Activated CD8-positive, alpha-beta memory T cell treated with anti-CD3 and anti-CD28 coated beads, Interleukin-2, amount 50 U/mL, for 1 hour (primary cell): ENCODE measurements around the gene ZGPAT.

Source experiments
- DNase-seq: peaks from one replicate; pipeline ENCODE4 v3.0.0-alpha.2; 2020; ENCODE audit errors: extremely low read depth

ZGPAT gene

GRCh38 chr20:63678667-63679465 lies 29.0 kb upstream of the ZGPAT start:
- DNase-seq = no peak

GRCh38 chr20:63679799-63680305 lies 28.0 kb upstream of the ZGPAT start:
- DNase-seq = no peak

GRCh38 chr20:63680427-63680826 lies 27.4 kb upstream of the ZGPAT start:
- no peak for DNase-seq

- DNase-seq = no peak
Measured at GRCh38 chr20:63680857-63681608, 26.8 kb upstream of the ZGPAT start.

GRCh38 chr20:63681609-63682142 lies 26.2 kb upstream of the ZGPAT start:
- no peak for DNase-seq

- no peak for DNase-seq
Measured at GRCh38 chr20:63682384-63683139, 25.3 kb upstream of the ZGPAT start.

- no peak for DNase-seq
Measured at GRCh38 chr20:63685269-63686026, 22.4 kb upstream of the ZGPAT start.

- no peak for DNase-seq
Measured at GRCh38 chr20:63686094-63686491, 21.7 kb upstream of the ZGPAT start.

- no peak for DNase-seq
Measured at GRCh38 chr20:63686492-63687321, 21.1 kb upstream of the ZGPAT start.

GRCh38 chr20:63687419-63688178 lies 20.2 kb upstream of the ZGPAT start:
- DNase-seq = no peak

GRCh38 chr20:63688228-63689045 lies 19.4 kb upstream of the ZGPAT start:
- no peak for DNase-seq

GRCh38 chr20:63689046-63690002 lies 18.5 kb upstream of the ZGPAT start:
- no peak for DNase-seq

- DNase-seq = no peak
Measured at GRCh38 chr20:63690003-63690897, 17.6 kb upstream of the ZGPAT start.

GRCh38 chr20:63690898-63691710 lies 16.7 kb upstream of the ZGPAT start:
- DNase-seq = no peak

GRCh38 chr20:63691711-63692435 lies 16.0 kb upstream of the ZGPAT start:
- DNase-seq = no peak
